ENCODE results near the gene DTNB. TPM values are rescaled to one million over a fixed set of nuclear protein-coding genes. Genes with fewer than 3 reads are reported as not detected.
"Not testable (repeated sequence)": the region's sequence is repeated elsewhere in the genome, so short reads cannot be mapped to it uniquely, and the experiment has no call there.

DTNB gene
- polyA plus RNA-seq, 3 donors, result 17.0 to 20.4 (median 19.6) TPM

DNA sequence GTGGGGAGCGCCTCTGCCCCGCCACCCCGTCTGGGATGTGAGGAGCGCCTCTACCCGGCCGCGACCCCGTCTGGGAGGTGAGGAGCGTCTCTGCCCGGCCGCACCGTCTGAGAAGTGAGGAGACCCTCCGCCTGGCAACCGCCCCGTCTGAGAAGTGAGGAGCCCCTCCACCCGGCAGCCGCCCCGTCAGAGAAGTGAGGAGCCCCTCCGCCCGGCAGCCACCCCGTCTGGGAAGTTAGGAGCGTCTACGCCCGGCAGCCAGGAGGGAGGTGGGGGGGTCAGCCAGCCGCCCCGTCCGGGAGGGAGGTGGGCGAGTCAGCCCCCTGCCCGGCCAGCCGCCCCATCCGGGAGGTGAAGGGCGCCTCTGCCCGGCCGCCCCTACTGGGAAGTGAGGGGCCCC lies 39.6 kb downstream of the DTNB start:
- DNase-seq (ENCODE audit: low read depth in 3 of 3, low spot score in 2 of 3), result not testable (repeated sequence)

DNA sequence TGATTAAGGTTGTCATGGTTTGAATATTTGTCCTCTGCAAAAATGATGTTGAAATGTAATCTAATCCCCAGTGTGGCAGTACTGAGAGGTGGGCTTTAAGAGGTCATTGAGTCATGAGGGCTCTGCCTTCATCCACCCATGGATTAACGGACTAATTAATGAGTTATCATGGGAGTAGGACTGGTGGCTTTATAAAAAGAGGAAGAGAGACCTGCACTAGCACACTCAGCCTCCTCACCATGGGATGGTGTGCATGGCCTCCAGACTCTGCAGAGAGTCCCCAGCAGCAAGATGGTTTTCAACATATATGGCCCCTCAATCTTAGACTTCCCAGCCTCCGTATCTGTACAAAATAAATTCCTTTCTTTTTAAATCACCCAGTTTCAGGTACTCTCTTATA lies 41.0 kb downstream of the DTNB start:
- DNase-seq (ENCODE audit: low read depth in 3 of 3, low spot score in 2 of 3), result no peak

DNA sequence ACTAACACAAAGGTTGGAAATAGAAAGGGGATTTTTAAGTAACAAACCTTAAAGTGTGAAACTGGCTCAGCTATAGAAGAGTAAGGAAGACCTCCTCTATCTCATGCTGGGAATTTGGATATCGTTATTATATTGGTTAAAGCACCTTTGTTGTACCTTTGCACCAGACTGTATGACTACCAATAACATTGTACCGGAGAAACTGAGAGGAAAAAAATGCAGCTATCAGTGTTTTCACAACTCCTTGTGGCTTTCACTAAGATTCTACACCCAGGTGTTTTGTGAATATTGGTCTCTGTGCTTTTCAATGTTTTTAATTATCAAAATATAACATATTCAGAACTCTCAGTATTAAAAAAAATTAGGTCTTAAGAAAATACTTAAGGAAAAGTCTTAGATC lies 48.7 kb downstream of the DTNB start:
- no peak for DNase-seq (ENCODE audit: low read depth in 3 of 3, low spot score in 2 of 3)

DNA sequence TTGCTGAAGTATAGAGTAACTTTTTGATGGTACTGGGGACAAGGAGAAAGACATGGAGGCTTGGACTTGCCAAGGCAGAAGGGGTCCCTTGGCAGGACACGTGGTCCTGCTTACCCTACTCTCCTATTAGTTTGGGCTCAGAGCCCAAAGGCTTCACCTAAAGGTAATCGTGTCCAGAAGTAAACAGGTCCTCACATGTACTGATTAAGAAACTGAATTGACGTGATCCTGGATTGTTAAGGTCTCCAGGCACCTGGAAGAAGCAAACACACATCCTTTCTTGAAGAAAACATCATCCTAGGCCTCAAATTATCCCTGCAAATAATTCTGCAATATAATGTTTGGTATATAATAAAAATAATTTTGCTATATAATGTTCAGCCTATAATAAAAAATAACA lies 50.0 kb downstream of the DTNB start:
- DNase-seq (ENCODE audit: low read depth in 3 of 3, low spot score in 2 of 3), result no peak

DNA sequence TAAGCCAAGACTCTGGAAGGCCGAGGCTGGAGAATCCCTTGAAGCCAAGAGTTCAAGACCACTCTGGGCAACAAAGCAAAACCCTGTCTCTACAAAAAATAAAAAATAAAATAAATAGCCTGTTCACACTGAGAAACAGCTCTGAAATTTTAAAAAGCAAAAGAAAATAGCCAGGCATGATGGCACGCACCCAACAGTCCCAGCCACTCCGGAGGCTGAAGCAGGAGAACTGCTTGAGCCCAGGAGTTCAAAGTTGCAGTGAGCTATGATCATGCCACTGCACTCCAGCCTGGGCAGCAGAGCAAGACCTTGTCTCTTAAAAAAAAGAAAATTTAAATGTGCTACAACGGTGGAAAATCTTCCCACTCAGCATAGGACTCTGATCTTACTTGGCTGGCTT lies 52.7 kb downstream of the DTNB start:
- DNase-seq (ENCODE audit: low read depth in 3 of 3, low spot score in 2 of 3), result no peak

DNA sequence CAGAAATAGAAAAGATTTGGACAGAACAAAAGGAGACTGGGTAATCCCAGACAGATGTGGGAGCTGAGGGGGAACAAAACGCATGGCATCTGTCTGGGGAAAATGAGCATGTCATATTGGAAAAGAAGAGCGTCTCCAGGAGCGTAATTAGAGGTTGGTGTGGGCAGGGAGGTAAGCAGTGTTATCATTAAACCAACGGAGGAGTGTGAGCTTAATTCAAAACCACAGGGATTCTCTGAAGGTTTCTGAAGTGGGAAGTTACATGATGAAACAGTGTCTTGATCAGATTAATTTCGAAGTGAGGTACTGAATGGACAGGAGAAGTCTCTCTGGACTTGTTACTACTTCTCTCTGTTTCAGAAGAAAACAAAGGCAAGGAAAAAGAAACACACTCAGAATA lies 53.3 kb downstream of the DTNB start:
- DNase-seq (ENCODE audit: low read depth in 3 of 3, low spot score in 2 of 3), result no peak

DNA sequence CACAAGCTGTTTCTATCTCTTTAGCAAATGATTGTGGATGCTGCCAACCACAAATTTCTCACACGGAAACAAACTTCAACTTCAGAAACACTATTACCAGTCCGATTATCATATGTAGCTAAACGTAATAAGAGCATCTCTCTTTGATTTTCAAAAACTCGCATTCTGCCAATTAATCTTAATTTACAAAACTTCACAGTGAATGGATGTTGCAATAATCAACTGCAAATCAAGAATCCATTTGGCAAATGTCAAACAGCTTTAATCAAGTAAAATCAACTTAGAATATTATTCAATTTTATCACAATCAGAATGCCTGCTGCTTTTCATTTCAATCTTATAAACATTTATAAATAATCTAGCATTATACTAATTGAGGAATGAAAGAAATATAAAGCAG lies 54.2 kb downstream of the DTNB start:
- DNase-seq (ENCODE audit: low read depth in 3 of 3, low spot score in 2 of 3), result no peak

DNA sequence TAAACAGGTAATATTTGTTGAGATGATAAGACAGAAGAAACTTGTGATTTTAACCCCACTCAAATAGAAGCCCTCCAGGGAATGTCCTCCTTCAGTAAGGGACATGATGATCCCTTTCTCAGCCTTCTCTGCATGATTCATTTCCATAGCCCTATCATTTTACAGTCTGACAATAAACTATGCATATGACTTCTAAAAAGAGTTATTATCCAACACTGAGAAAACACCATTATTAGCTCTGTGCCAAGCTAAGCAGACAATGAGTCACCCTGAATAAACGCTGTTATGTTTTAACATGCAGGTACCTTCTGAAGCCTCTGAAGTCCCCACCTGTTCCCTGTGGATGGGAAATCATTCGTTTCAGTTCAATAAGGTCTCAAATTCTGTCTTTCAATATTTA lies 54.7 kb downstream of the DTNB start:
- no peak for DNase-seq (ENCODE audit: low read depth in 3 of 3, low spot score in 2 of 3)

DNA sequence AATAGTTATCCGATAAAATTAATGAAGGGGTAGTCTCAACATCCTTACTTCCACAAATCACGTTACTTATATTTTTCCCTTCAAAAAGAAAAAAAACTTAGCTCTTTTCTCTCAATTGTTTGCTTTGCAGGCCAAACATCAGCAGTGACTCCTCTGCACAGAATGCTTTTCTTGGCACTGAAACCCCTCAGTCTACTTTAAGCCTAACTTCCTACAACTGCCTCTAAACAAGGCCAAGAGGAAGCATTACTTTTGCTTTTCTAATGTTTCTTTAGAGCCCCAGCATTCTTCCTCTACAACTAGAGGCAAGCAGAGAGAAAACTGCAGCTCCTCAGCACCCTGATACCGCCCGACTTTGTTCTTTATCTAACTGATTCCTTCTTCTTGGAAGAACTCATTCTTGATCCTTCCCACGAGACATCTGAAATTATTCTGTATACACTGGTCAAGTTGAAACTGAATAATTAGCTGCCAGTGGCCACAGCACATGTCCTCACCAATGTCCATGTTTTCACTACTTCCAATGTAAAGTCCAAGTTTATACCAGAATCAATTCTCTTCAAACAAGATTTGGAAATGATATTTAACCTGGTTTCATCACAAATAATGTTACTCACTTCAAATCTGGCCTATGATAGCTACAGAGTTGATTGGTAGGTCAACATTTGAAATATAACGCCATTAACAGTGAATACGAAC lies 55.3 kb downstream of the DTNB start:
- peak; percentile 16 to 29 (median 19) for DNase-seq (ENCODE audit: low read depth in 3 of 3, low spot score in 2 of 3)

DNA sequence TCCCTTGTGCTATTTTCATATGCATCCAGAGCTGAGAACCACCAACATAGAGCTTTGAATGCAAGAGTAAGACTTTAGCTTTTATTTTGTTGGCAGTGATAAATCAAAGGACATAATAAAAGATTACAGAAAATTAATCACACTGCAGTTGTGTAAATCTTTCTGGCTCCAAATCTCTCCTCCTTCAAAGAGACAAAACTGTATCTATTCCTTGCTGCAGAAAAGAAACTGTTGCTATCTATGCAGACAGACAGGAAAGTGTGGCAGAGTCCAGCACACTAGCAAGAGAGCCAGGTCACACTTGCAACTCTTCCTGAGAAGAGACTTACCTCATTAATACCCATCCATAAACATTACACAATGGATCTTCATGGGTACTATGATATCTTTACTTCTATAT lies 57.5 kb downstream of the DTNB start:
- no peak for DNase-seq (ENCODE audit: low read depth in 3 of 3, low spot score in 2 of 3)

DNA sequence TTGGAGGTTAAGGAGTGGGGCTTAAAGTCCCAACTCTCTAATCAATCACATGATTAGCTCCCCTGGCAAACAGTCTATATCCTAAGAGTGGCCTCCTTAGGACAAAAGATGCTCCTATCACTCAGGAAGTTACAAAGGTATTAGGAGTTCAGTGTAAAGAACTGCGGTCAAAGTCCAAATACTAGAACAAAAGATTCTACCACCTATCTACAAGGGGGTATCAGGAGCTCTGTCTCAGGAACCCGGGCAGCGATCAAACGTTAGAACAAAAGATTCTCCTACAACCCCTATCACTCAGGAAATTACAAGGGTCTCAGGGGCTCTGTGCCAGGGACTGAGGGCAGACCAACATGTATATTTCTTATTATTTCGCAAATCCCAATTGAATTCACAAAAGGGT lies 58.0 kb downstream of the DTNB start:
- no peak for DNase-seq (ENCODE audit: low read depth in 3 of 3, low spot score in 2 of 3)

DNA sequence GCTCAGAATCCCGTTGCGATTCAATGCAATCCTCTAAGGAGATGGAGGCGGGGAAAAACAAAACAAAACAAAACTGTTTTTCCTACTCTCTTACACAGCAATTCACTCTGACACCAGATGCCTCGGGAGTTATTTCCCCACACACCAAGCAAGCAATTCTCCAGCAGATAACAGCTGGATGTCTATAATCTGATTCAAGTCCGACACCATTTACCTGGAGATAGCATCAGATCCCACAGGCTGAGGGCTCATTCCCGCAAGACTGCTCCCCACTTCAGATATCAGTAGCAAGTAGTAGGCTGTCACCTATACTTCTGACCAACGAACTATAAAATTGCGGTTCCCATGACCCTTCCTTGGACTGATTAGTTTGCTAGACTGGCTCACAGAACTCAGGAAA lies 58.7 kb downstream of the DTNB start:
- no peak for DNase-seq (ENCODE audit: low read depth in 3 of 3, low spot score in 2 of 3)

DNA sequence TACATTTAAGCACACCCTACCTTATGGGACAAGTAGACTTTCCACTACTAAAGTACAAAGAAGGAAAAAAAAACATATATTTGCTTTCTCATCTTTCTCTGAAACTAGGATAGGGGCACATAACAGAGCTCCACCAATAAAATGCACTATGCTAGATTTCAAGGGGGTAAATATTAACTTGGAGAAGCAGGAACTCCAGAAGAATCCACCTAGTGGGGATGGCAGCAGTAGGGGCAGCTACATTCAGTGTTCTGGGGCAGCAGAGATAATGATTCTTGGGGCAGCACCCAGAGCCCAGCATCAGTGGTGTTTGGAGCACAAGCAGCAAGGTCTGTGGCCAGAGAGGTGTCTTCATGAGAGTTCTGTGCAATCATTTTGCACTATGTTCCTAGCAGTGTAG lies 64.7 kb downstream of the DTNB start:
- no peak for DNase-seq (ENCODE audit: low read depth in 3 of 3, low spot score in 2 of 3)

DNA sequence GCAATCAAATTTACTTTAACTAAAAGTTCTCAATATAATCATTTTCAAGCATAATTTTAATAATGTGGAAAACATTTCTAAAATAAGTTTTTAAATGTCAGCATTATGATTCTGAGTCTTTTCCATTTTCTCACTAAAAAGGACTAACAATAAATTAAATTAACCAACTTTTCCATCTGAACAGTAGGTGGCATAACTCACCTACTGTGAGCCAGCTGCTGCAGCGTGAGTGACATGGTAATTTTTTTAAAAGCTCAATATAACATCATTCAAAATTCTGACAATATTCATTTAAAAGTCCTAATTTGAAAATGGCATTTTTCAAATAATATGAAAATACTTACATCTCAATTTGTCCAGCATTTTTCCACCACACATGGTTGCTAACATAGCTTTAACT lies 66.5 kb downstream of the DTNB start:
- no peak for DNase-seq (ENCODE audit: low read depth in 3 of 3, low spot score in 2 of 3)

DNA sequence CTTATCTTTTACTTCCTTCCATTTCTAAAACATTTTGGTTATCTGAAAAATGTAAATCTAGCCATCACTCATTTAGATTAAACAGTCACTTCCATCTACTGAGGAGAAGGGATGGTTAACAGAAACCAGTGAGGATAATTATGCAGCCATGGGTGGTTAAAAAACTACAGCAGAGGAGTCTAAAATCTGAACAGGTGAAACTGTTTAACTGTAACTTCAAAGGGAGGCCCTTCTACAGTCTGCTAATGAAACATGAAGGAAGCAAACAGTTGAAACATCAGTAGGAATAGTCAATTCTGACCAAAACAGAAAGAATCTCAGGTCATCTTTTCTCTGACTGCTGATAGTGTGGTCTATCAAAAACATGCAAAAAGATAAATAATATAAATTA lies 71.0 kb downstream of the DTNB start:
- no peak for DNase-seq (ENCODE audit: low read depth in 3 of 3, low spot score in 2 of 3)

DNA sequence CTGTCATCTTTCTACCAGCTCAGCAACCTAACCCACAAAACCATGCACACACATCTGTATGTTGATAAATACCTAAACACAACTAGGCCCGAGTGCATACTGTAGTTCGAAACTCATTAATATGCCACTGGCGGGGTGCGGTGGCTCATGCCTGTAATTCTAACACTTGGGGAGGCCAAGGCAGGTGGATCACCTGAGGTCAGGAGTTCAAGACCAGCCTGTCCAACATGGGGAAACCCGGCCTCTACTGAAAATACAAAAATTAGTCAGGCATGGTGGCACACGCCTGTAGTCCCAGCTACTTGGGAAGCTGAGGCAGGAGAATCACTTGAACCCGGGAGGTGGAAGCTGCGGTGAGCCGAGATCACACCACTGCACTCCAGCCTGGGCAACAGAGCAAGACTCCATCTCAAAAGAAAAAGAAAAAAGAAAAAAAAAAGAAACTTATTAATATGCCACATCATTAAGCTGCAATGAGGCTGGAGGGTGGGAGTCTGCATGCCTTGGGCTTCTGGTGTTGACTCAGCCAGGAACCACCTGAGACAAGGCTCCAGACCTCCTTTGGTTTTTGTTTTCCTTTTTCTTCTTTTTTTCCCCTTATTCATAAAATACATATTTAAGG lies 71.6 kb downstream of the DTNB start:
- DNase-seq (ENCODE audit: low read depth in 3 of 3, low spot score in 2 of 3), result not testable (repeated sequence)

DNA sequence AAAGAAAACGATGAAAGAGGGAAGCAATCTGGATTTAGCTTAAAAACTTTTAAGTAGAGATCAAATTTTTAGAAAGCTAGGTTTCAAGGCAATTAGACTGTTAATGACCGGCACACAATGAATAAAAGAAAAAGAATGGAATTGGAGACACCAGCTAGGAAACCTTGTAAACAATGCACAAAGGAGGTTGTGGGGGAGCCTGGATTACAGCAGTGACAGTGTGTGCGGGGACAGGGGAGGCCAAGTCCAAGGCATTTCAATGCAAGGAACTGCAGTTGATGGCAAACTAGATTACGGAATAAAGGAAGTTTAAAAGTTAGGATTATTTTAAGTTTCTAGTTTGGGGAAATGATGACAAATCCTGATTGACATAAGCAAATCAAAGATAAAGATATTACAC lies 74.5 kb downstream of the DTNB start:
- no peak for DNase-seq (ENCODE audit: low read depth in 3 of 3, low spot score in 2 of 3)

DNA sequence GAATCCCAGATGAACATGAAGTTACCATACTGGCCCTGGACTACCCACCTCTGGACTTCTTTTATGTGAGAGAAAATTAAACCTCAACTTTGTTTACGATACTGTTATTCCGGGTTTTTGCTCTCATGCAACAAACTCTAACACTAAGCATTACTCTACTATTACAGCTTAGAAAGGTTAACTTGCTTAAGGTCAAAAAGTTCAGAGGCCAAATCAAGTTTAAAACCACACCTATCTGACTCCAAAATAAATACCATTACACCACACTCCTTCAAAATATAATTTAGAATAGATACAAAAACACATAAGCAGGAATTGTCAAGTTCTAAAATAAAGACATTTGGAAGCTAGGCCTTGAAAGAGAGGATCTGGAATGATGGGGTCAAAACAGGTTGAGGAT lies 75.0 kb downstream of the DTNB start:
- no peak for DNase-seq (ENCODE audit: low read depth in 3 of 3, low spot score in 2 of 3)

DNA sequence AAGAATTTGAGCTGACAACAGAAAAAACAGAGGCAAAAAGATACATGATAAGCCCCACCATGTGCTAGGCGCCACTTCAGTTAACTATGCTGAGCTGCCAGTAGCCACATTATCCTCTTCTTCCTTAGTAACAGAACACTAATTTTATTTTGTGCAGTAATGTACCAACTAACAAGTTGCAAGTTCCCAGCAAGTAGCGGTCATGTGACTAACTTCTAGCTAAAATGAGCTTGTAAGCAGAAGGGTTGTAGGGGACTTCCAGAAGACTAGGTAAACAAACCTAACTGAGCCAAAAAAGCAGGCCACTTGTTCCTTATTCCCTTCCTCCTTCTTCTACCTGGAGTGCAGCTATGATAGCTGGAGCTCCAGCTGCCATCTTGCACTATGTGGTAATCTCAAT lies 75.5 kb downstream of the DTNB start:
- no peak for DNase-seq (ENCODE audit: low read depth in 3 of 3, low spot score in 2 of 3)

DNA sequence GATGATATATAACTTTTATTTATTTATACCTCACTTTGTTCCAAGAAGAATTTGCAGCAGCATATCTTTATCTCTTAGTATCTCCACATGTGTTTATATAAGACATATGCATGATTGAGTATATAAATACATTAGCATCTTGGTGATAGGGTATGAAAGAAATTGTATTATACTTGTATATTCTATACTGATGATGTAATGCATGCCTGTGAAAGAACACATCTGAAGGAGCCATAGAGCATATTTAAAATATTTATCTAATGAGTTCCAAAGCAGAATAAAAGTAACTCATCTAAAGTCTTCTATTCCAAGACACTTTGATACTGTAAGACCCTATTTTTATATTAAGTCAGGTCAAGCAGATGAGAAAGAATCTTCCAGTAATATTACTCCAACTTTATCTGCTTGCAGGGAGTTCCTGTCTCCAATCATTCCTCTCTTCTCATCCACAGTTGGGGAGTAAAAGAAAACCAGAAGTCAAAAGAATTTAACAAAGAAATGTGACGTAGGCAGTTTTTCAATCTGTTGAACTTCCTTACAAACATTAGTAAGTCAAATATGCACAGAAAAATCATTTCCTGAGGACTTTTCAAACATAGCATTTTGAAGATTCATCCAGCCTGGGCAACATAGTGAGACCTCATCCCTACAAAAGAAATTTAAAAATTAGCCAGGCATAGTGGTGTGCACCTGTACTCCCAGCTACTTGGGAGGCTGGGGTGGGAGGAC lies 76.7 kb downstream of the DTNB start:
- no peak for DNase-seq (ENCODE audit: low read depth in 3 of 3, low spot score in 2 of 3)

DNA sequence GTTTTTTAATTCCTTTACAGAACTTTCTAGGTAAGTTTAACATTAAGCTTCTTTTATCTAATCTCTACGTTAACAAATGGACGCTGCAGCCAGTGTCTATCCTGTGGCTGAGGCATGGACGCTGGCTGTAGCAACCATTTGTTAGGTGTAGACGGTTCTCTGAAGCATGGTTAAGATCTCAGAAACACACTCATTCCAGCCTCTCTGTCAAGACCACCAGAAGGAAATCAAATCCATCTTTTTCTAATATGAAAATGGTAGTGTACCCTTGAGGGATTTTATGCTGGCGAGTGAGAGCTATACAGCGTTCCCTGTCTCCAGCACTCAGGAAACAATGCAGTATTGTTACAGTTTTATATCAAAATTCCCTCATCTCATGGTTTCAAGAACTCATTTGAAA lies 78.0 kb downstream of the DTNB start:
- no peak for DNase-seq (ENCODE audit: low read depth in 3 of 3, low spot score in 2 of 3)

DNA sequence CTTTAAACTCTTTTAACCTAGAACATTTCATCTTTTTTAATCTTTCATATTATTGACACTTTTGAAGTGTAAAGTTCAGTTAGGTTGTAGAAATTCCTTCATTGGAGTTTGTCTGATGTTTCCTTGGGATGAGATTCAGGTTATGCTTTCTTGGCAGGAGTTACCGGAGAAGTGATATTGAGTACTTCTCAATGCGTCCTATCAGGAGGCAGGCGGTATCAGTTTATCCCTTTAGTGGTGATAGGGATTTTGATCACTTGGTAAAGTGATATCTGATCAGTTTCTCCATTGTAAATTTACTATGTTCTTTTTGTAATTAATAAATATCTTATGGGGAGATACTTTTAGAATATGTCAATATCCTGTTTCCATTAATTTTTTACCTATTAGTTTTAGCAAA lies 78.4 kb downstream of the DTNB start:
- no peak for DNase-seq (ENCODE audit: low read depth in 3 of 3, low spot score in 2 of 3)

Measured in right renal cortex interstitium (tissue), 3 donors.